AG04450 (cell line): ENCODE data around the gene IPO11. TPM values are rescaled to one million over a fixed set of nuclear protein-coding genes. Genes with fewer than 3 reads are reported as not detected.

Source experiments
- CTCF ChIA-PET: fragments of 300-600, 350-600 bp; formaldehyde crosslinking; extraction: SDS; loops from one replicate; lab custom pipeline; 2022; ENCODE audit warnings: antibody characterized with exemption, inconsistent platforms; lab: Charles Lee
- POLR2A ChIA-PET: fragments of 350-600 bp; formaldehyde crosslinking; extraction: SDS; loops from one replicate; lab custom pipeline; 2021; ENCODE audit warnings: antibody characterized with exemption, inconsistent platforms; lab: Yijun Ruan, JAX
- DNase-seq: peaks from one replicate; pipeline ENCODE4 v3.0.0-alpha.2; 2011; ENCODE audit warnings: low read depth, low spot score
- H3K27ac ChIP-seq: one replicate; pipeline ENCODE4 v1.5.1; 2012; ENCODE audit warnings: low read depth, low read length, control low read depth
- H3K27me3 ChIP-seq: one replicate; pipeline ENCODE4 v1.6.0; 2012; ENCODE audit warnings: low read length; ENCODE audit not compliant: control insufficient read depth, insufficient read depth
- H3K4me3 ChIP-seq: 2 replicates; pipeline ENCODE4 v1.5.1; 2011; ENCODE audit warnings: mild to moderate bottlenecking, low read depth, low read length, control low read depth
- H3K9me3 ChIP-seq: 2 replicates; pipeline ENCODE4 v1.5.1; 2012; ENCODE audit warnings: low read length; ENCODE audit not compliant: control insufficient read depth, insufficient read depth
- CTCF ChIP-seq: IDR thresholded peaks from 2 replicates; pipeline ENCODE4 v1.5.1; 2011; ENCODE audit warnings: low read depth, low read length, control low read depth, inconsistent platforms
- polyA plus RNA-seq: library from polyadenylated mRNA; depleted of rRNA; stranded (reverse); fragments of >200 nt; gene quantifications from 2 replicates; pipeline ENCODE4 v1.2.3, GENCODE V29; 2011

Gene IPO11
- polyA plus RNA-seq, 1 experiment = 24.0 TPM

DNA sequence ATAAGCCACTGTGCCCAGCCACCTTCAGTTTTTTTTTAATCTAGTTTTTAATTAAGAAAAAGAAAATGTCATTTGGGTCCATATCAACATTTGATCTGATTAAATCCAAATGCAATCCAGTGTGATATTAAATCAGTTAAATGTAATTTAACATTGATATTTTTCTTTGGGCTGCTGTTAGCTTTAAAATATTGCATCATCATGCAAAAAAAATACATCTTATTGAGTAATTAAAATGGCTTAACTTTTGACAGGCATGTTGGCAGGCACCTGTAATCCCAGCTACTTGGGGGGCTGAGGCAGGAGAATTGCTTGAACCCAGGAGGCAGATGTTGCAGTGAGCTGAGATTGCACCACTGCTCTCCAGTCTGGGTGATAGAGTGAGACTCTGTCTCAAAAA is 143.4 kb downstream of the IPO11 start:
- Histone ChIP-seq H3K27me3 (no peaks in the 10 kb centered on the region), H3K9me3 (no peaks in the 10 kb centered on the region), H3K27ac (no peak overlapping the region), H3K4me3 (no peak overlapping the region)
- DNase-seq = no peak
- ChIA-PET CTCF (no interaction called here), POLR2A (no interaction called here)
- no peak for TF ChIP-seq CTCF

DNA sequence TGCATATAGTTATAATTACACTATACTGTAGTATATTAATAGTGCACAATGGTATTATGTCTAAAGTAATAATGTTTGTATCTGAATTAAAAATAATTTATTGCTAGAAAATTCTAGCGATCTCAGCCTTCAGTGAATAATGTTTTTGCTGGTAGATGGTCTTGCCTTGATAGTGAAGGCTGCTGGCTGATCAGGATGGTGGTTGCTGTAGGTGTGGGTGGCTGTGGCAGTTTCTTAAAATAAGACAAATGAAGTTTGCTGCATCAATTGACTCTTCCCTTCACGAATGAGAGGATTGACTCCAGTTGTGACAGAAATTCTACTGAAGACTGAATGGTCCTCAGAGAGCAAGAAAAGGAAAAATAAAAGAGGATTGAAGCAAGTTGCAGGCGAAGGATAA is 146.4 kb downstream of the IPO11 start:
- ChIA-PET CTCF (no interaction called here), POLR2A (no interaction called here)
- Histone ChIP-seq H3K9me3 (no peaks in the 10 kb centered on the region), H3K27me3 (no peaks in the 10 kb centered on the region), H3K27ac (no peak overlapping the region), H3K4me3 (no peak overlapping the region)
- DNase-seq = no peak
- no peak for TF ChIP-seq CTCF

- no peaks in the 10 kb centered on the region for H3K27me3 ChIP-seq
- no peak for DNase-seq
- H3K4me3 ChIP-seq = no peak overlapping the region
- H3K27ac ChIP-seq = no peak overlapping the region
- TF ChIP-seq CTCF = no peak
- CTCF ChIA-PET = no interaction called here
- POLR2A ChIA-PET = no interaction called here
- H3K9me3 ChIP-seq = no peaks in the 10 kb centered on the region
These were observed 148.2 kb downstream of the IPO11 start for GRCh38 chr5:62560786-62561185.

DNA sequence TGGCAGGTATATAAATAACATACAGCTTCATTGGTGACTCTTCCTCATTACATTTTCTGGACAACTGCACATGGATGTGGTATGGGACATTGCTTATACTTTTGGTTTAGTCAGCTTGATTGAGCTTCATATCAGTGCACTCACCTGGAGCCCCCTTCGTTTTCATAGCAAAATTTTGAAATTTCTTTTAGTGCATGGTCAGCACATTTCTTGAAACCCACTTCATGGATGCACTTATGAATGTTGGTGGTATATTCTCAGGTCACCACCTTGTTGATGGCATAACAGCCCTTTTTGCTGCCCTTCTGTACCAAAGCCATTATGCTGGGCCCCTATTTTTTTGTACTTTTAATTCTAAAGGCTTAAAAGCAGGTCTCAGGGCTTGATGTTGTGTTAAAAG is 149.3 kb downstream of the IPO11 start:
- POLR2A ChIA-PET = no interaction called here
- CTCF ChIA-PET = no interaction called here
- no peak overlapping the region for H3K27ac ChIP-seq
- H3K9me3 ChIP-seq = no peaks in the 10 kb centered on the region
- DNase-seq = no peak
- no peaks in the 10 kb centered on the region for H3K27me3 ChIP-seq
- TF ChIP-seq CTCF = no peak
- H3K4me3 ChIP-seq = no peak overlapping the region

- ChIA-PET POLR2A (no interaction called here), CTCF (no interaction called here)
- no peak for TF ChIP-seq CTCF
These were observed 150.3 kb downstream of the IPO11 start for GRCh38 chr5:62562867-62563266.

More at GRCh38 chr5:62562867-62563266, 150.3 kb downstream of the IPO11 start:
- peaks cover 3% of the 10 kb centered on the region for H3K9me3 ChIP-seq
- no peaks in the 10 kb centered on the region for H3K27me3 ChIP-seq
- no peak overlapping the region for H3K27ac ChIP-seq
- DNase-seq = no peak
- no peak overlapping the region for H3K4me3 ChIP-seq
